HepG2 (cell line): ENCODE data around the gene B3GALNT2. TPM values are rescaled to one million over a fixed set of nuclear protein-coding genes. Genes with fewer than 3 reads are reported as not detected.

Source experiments
- FLYWCH1 ChIP-seq: sonication (generic); formaldehyde crosslinking; IDR thresholded peaks from 2 replicates; pipeline ENCODE4 v1.8.1; 2023; ENCODE audit warnings: mild to moderate bottlenecking, missing genetic modification reagents
- GABPB1 ChIP-seq: IDR thresholded peaks from 2 replicates; pipeline ENCODE4 v1.6.1; 2016; ENCODE audit warnings: mild to moderate bottlenecking, missing genetic modification reagents, moderate library complexity, missing compliant biosample characterization
- HOXA5 ChIP-seq: sonication (generic); formaldehyde crosslinking; IDR thresholded peaks from 2 replicates; pipeline ENCODE4 v1.4.0; 2020; ENCODE audit warnings: missing genetic modification reagents
- MAZ ChIP-seq, 2 experiments: sonication (generic) in 1 of 2; formaldehyde crosslinking in 1 of 2; IDR thresholded peaks; 2 replicates each; pipeline versions ENCODE4 v1.5.0 to v1.6.1; 2012 to 2020; ENCODE audit warnings: low read depth in 2 of 2, mild to moderate bottlenecking in 2 of 2, borderline replicate concordance in 1 of 2, improper control_type of control experiment in 1 of 2, low read length in 1 of 2, missing genetic modification reagents in 1 of 2, moderate library complexity in 1 of 2
- MIXL1 ChIP-seq: IDR thresholded peaks from 2 replicates; pipeline ENCODE4 v1.6.1; 2016
- REXO4 ChIP-seq: sonication (generic); formaldehyde crosslinking; IDR thresholded peaks from 2 replicates; pipeline ENCODE4 v1.8.0; 2022; ENCODE audit warnings: missing genetic modification reagents, mild to moderate bottlenecking, borderline replicate concordance
- polyA plus RNA-seq, 8 experiments: library from polyadenylated mRNA; depleted of rRNA in 3 of 8; stranded (reverse) in 7 of 8; unstranded in 1 of 8; fragments of >200 nt; fragmentation: Illumina TruSeq in 4 of 8; extraction: Trizol in 4 of 8; gene quantifications; 2 replicates each; pipeline versions ENCODE4 v1.2.1 to v1.2.3, GENCODE V29; 2011 to 2016; ENCODE audit warnings: low read depth in 4 of 8, missing spikeins in 1 of 8, mixed read lengths in 1 of 8; ENCODE audit not compliant: insufficient read depth in 1 of 8
- total RNA-seq, 5 experiments: library from RNA; depleted of rRNA; stranded (reverse); fragments of >200 nt; fragmentation: Illumina TruSeq; extraction: Trizol; gene quantifications; 2 replicates each; pipeline ENCODE4 v1.2.3, GENCODE V29; 2016; ENCODE audit warnings: low read depth in 1 of 5
- TF ChIP-seq, protein P1 (sequence below): sonication (generic); formaldehyde crosslinking; IDR thresholded peaks from 2 replicates; pipeline ENCODE4 v1.8.0; 2022; ENCODE audit warnings: missing genetic modification reagents, low read depth, mild to moderate bottlenecking, borderline replicate concordance
- TF ChIP-seq, protein P2 (sequence below): sonication (generic); formaldehyde crosslinking; IDR thresholded peaks from 2 replicates; pipeline ENCODE4 v1.5.1; 2020; ENCODE audit warnings: mild to moderate bottlenecking, moderate library complexity, missing genetic modification reagents
- TF ChIP-seq, protein P3 (sequence below): sonication (generic); formaldehyde crosslinking; IDR thresholded peaks from 2 replicates; pipeline ENCODE4 v1.8.1; 2023; ENCODE audit warnings: mild to moderate bottlenecking, missing genetic modification reagents, borderline replicate concordance
- TF ChIP-seq, protein P4 (sequence below): sonication (generic); formaldehyde crosslinking; IDR thresholded peaks from 2 replicates; pipeline ENCODE4 v1.4.0; 2020; ENCODE audit warnings: missing genetic modification reagents, borderline replicate concordance

Gene B3GALNT2
- total and polyA plus RNA-seq, 2 of the 13 experiments (the other 11 are each of a cell fraction or from before 2014, with no cell fraction given): 16.5 to 28.9 TPM

DNA sequence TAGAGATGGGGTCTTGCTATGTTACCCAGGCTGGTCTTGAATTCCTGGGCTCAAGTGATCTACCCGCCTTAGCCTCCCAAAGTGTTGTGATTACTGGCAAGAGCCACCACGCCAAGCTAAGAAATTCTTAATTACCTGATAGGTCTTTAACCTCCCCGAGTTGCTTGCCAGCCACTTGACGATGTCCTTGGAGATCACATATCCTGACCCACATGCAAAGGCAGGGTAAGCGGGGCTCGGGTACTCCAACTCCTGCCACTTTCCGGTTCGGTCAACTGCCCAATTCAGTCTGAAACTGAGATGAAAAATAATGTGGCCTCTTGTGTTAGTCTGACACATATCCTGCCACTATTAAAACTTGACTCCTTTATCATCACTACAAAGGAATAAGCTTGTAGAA lies 50.2 kb downstream of the B3GALNT2 start (continued):
- TF ChIP-seq, protein P1, sequence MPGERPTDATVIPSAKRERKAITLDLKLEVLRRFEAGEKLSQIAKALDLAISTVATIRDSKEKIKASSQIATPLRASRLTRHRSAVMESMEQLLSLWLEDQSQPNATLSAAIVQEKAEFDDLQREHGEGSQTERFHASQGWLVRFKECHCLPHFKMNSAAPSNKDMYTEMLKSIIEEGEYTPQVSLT (CRISPR knock-in tag): no peak
- no peak for TF ChIP-seq HOXA5 (CRISPR knock-in tag)
- TF ChIP-seq GABPB1 (CRISPR knock-in tag): no peak
- TF ChIP-seq MAZ (IDR thresholded peaks at IDR 0.05; ENCODE audit: borderline replicate concordance, low read depth, low read length): no peak
- no peak for TF ChIP-seq MAZ (CRISPR knock-in tag; IDR thresholded peaks at IDR 0.05; ENCODE audit: low read depth)
- TF ChIP-seq, protein P2, sequence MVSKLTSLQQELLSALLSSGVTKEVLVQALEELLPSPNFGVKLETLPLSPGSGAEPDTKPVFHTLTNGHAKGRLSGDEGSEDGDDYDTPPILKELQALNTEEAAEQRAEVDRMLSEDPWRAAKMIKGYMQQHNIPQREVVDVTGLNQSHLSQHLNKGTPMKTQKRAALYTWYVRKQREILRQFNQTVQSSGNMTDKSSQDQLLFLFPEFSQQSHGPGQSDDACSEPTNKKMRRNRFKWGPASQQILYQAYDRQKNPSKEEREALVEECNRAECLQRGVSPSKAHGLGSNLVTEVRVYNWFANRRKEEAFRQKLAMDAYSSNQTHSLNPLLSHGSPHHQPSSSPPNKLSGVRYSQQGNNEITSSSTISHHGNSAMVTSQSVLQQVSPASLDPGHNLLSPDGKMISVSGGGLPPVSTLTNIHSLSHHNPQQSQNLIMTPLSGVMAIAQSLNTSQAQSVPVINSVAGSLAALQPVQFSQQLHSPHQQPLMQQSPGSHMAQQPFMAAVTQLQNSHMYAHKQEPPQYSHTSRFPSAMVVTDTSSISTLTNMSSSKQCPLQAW (CRISPR knock-in tag): no peak
- no peak for TF ChIP-seq REXO4 (CRISPR knock-in tag)
- TF ChIP-seq, protein P3, sequence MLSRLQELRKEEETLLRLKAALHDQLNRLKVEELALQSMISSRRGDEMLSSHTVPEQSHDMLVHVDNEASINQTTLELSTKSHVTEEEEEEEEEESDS (CRISPR knock-in tag): no peak
- TF ChIP-seq FLYWCH1 (CRISPR knock-in tag): no peak
- TF ChIP-seq, protein P4, sequence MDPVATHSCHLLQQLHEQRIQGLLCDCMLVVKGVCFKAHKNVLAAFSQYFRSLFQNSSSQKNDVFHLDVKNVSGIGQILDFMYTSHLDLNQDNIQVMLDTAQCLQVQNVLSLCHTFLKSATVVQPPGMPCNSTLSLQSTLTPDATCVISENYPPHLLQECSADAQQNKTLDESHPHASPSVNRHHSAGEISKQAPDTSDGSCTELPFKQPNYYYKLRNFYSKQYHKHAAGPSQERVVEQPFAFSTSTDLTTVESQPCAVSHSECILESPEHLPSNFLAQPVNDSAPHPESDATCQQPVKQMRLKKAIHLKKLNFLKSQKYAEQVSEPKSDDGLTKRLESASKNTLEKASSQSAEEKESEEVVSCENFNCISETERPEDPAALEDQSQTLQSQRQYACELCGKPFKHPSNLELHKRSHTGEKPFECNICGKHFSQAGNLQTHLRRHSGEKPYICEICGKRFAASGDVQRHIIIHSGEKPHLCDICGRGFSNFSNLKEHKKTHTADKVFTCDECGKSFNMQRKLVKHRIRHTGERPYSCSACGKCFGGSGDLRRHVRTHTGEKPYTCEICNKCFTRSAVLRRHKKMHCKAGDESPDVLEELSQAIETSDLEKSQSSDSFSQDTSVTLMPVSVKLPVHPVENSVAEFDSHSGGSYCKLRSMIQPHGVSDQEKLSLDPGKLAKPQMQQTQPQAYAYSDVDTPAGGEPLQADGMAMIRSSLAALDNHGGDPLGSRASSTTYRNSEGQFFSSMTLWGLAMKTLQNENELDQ (CRISPR knock-in tag): no peak
- TF ChIP-seq MIXL1 (CRISPR knock-in tag): no peak
- TF ChIP-seq, all 625 proteins: peak for 0
